ENCODE data around the gene CYP24A1. TPM values are rescaled to one million over a fixed set of nuclear protein-coding genes. Genes with fewer than 3 reads are reported as not detected.

CYP24A1 gene
- total and polyA plus RNA-seq, 2 of the 8 experiments (the other 6 are each of a cell fraction or from before 2014, with no cell fraction given): not detected

GRCh38 chr20:54166987-54167662 is 6.7 kb downstream of the CYP24A1 start (continued):
- TF ChIP-seq, protein P1, sequence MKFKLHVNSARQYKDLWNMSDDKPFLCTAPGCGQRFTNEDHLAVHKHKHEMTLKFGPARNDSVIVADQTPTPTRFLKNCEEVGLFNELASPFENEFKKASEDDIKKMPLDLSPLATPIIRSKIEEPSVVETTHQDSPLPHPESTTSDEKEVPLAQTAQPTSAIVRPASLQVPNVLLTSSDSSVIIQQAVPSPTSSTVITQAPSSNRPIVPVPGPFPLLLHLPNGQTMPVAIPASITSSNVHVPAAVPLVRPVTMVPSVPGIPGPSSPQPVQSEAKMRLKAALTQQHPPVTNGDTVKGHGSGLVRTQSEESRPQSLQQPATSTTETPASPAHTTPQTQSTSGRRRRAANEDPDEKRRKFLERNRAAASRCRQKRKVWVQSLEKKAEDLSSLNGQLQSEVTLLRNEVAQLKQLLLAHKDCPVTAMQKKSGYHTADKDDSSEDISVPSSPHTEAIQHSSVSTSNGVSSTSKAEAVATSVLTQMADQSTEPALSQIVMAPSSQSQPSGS (IDR thresholded peaks at IDR 0.05; ENCODE audit: low read length): no peak
- no peak for TF ChIP-seq BCL11A (IDR thresholded peaks at IDR 0.05; ENCODE audit: low read depth in 2 of 2, low read length in 2 of 2)
- no peak for TF ChIP-seq BACH1 (IDR thresholded peaks at IDR 0.05; ENCODE audit: low read length)
